Urothelium cell line (cell line): ENCODE measurements around the gene FCRL2.

Experiments used
- DNase-seq: peaks from one replicate; pipeline ENCODE4 v3.0.0; 2011; ENCODE audit warnings: low spot score, mixed read lengths
- FAIRE-seq: peaks from 2 replicates; lab custom pipeline; 2011; peaks lifted over from hg19 to GRCh38; lab: Jason Lieb, UNC

Gene FCRL2, protein sequence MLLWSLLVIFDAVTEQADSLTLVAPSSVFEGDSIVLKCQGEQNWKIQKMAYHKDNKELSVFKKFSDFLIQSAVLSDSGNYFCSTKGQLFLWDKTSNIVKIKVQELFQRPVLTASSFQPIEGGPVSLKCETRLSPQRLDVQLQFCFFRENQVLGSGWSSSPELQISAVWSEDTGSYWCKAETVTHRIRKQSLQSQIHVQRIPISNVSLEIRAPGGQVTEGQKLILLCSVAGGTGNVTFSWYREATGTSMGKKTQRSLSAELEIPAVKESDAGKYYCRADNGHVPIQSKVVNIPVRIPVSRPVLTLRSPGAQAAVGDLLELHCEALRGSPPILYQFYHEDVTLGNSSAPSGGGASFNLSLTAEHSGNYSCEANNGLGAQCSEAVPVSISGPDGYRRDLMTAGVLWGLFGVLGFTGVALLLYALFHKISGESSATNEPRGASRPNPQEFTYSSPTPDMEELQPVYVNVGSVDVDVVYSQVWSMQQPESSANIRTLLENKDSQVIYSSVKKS

DNA sequence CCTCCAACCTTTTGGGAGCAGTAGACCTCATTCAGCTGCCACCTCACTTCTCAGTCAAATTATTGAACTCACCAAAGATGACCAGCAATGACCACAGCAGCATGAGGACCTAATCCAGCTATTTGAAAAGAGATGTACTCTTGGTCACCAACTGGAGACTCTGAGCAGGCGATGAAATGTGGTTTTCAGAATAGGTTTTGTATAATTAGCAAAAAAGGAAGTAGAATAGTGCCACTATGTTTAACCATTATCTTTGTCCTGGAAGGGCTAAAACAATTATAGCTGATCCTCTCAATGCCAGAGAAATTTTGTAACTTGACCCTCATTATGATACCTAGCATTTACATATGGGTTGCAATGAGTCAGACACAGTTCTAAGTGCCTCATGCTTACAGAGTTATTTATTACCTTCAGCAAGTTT, at the start of gene FCRL2:
FCRL2 (minus strand) TSS at position 162 of the 421 bp plus-strand sequence; CDS start at position 103, 59 bp downstream.
- DNase-seq (no peak), FAIRE-seq (no peak)

DNA sequence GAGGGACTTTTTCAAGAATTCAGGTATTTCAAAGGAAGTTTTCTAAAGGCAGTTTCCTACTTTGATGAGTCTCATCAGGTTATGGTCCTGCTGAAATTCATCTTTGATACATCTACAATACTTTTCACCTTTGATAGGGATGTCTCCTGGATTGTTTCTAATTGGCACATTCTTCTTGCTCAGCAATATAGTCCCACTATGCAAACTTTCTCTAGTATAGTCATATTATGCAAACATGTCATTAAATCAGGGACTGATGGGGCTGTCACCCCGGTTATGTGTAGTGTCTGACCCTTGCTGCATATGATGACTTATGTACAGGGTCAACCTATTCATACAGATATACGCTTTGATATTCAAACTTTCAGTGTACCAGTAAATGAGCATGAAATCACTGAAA, 43.4 kb upstream of the FCRL2 start:
- no peak for FAIRE-seq
- no peak for DNase-seq

DNA sequence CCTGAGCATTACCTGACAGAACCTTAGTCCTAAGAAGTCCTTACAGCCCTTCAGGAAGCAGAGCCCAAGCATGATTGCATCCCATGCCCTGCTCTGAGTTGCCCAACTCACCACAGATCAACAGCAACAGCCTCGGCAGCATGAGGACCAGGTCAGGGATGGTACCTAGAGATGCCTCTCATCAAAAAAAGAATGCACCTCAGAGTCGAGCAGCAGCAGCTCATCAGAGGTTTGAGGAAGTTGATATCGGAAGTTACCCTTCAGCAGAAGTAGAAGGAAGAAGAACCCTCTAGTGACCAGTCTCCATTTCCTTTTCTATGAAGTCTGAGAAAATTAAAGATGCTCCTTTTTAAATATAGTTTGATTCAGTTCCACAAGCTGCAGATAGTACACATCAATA, 43.0 kb upstream of the FCRL2 start, which contains the start of gene FCRL1:
FCRL1 (minus strand) TSS at position 225 of the 400 bp plus-strand sequence; CDS start at position 142, 83 bp downstream.
- DNase-seq (no peak), FAIRE-seq (no peak)

DNA sequence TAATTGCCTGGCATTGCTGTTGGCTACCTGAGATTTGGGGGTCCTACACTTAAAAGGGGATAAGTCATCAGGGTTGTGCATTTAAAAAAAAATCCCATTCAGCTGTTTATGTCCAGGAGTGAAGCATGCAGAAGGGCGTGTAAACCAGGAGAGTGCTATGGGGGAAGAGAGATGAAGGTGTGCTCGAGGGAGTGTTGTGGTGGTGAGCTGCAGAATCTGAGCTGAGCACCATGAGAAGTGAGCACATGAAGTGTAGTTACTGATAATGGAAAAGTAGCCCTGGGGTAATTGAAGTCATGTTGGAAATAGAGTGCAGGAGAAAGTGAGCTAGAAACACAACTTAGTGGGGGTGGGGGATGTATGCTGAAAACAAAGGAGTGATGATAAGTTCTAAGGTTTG, 42.3 kb upstream of the FCRL2 start:
- no peak for DNase-seq
- no peak for FAIRE-seq

DNA sequence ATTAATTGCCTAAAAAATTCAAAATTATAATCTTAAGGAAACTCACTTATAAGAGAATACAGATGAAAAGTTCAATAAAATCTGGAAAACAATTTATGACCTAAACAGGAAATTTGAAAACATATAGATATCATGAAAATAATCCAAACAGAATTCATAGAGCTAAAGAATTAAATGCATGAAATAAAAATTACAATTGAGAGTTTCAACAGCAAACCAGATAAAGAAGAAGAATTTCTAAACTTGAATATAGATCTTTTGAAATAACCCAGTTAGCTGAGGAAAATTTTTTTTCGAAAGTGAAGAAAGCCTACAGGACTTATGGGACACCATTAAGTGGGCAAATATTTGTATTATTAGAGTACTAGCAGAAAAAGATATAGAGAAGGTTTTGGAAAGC, 36.3 kb upstream of the FCRL2 start:
- DNase-seq, result no peak
- no peak for FAIRE-seq

DNA sequence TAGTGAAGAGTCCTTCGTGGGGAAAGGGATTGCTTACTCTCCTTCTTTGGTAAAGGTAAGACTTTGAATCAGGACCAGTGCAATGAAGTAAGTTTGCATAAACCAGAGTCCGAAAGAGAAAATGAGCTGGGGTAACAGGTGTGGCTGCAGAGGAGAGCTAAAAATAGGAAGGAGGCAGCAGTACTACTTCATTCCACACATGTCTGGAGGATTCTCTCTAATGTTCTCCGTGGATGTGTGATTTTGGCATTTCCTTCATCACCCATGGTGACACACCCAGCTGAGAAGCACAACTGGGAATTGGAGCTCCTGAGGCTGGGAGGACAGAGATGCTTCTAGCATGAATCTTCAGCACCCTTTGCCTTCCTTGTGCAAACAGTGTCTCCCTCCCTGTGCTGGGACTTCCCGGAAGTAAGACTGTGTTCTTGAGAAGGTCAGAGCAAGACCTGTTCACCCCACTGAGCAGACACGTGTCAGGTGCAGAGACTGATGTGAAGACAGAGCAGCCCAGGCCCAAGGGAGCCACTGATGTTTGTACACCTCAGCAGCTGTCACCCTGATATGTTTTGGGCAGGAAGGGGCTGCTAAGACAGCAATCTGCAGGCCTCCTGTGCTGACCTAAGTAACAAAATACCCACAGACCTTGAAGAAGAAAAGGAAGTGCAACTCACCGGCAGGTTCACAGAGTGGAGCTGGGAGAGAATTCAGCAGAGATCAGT, 29.7 kb upstream of the FCRL2 start:
- DNase-seq (no peak), FAIRE-seq (no peak)

DNA sequence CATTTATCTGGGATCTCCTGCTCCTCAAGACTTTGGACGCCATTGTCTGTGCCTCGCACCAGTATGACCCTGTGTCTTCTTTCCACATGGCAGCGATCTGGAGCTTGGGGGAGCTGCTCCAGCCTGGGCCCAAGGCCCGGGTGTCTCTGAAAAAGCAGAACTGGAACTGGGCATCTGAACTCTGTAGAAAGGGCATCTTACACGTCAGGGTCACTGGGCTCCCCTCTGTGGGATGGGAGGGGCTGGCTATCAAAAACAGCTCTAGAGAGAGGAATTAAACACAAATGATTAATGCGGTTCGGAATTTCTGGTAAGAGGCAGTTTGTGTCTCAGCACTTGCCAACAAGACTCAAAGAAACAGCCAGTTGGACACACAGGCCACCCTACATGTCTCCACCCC, 26.9 kb upstream of the FCRL2 start:
- DNase-seq (no peak), FAIRE-seq (no peak)

DNA sequence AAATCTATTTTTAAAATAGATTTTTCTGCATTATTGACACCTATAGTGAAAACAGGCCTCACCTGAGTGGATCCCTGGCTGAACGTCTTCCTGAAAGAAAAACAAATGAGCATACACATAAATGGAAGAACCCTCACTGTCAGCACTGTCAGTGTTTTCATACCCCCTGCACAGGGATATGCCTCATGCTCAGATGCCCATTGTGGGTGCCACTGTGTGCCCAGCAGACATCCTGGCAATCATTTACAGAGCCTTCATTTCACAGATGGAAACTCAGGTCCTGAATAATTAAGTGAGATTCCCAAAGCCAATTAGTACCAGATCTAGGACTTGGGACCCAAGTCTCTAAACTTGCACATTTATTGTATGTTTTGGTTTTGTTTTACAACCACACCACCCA, 23.1 kb upstream of the FCRL2 start:
- DNase-seq (no peak), FAIRE-seq (no peak)

DNA sequence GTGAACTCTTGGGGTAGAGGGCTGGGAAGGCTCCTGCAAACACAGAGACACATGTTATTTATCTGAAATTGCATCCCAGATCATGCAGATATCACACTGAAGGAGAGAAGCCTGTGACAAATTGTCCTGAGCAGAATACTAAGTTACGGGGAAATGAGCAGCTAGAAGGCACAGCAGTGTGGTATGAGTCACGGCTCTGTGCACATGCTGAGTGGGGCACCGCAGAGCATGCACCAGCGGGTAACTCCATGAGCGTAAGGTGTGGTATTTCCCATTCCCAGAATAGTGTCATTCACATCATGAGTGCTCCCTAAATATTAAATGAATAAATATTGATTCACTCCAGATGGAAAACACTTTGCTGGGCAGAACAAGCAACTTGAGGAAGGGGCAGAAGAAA, 21.3 kb upstream of the FCRL2 start:
- FAIRE-seq (peak; percentile 40), DNase-seq (peak; percentile 29)

DNA sequence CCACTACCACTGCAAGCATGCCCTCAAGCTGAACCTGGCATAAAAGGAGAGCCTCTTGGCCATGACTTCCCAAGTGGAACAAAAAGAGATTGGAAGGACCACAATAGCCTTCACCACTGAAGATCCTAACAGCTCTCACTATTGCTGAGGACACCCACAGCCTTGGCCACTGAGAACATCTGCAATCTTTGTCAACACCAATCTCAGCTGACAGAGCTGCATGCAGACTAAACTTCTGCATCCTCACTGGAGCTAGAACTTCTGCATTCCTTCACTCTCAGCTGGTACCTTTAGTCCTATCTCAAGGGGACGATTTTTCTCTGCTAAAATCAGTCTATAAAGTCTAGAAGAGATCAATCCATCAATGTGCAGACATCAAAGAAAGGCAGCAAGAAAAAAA, 8.3 kb upstream of the FCRL2 start:
- DNase-seq (no peak), FAIRE-seq (no peak)

DNA sequence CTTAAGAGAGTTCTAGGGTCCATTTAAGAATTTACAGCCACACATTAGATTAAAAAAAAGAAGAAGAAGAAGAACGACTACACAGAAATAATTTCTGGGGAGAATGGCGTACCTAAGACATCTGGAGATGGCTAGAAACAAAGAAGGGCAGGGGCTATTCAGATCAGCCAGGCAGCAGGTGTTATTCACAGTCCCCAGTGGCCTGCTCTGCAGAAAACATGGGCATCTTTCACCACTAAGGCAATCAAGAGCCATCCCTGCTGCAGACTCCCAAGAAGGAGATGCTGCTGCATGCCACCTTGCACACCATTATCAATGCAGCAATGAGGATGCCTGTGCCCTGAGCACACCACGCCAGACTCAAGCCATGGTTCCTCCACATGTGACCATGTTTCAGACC, 7.9 kb upstream of the FCRL2 start:
- DNase-seq, result no peak
- no peak for FAIRE-seq

DNA sequence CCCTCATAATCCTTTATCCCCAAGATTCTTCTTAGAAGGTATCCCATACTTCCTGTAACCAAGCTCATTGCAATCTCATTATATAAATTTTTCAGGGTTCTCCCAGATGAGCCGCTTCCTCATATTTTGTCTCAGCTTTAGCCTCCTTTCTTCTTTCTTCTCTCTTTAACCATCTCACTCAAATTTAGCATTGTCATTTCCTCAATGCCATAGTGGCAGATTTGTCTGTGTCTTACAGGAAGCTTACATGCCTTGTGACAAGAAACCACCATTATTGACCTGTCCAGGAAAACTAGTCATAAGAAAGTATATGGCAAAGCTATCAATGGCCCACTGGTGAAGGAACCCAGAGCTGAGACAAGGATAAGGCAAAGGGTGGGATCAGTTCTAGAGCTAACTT, 6.0 kb upstream of the FCRL2 start:
- DNase-seq, result no peak
- FAIRE-seq, result no peak

DNA sequence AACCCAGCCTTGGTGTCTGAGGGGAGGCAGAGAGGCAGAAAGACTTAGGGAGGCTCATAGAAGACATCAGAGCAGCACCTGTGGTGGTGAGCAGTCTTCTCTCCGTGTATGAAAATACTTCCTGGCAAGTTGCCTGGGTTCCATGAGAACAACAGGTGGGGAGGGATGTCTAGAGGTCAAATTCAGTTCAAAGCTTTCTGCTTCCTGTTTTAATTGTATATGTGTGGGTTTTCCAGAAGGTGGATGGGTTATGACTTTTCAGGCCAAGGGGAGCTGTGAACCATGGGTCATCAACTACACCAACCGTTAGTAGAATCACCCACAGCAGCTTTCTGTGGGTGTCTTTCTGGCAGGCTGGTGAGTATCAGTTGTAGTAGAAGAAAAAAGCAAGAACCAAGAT, 4.1 kb upstream of the FCRL2 start:
- FAIRE-seq, result no peak
- no peak for DNase-seq

DNA sequence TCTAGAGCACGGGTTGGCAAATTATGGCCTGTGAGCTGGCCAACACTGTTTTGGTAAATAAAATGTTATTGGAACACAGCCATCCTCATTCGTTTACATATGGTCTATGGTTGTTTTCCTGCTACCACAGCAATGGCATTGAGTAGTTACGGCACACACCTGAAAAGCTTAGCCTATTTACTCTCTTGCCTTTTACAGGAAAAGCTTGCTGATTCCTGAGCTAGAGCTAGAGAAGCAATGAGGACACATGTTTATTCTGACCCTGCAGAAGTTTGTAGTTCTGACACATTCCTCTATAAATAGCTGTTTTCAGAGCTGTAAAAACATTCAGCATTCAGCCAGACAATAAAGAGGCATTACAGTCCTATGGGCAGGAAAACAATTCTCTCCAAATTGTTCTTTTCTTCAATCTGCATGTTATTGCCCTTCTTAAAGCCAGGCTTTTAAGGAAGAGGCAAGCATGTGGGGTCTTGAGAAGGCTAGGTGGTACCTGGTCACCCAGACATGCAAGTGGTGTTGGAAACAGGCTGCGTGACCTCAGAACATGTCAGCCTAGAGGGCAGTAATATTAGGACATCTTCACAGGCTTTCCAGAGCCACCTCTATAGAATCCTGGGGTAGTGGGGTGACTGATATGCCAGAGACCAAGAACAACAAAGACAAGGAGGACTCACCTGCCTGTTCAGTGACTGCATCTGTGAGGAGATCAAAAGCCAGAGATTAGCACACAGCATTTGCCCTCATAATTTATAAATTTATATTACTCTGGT, 1.6 kb downstream of the FCRL2 start:
- FAIRE-seq (no peak), DNase-seq (no peak)

DNA sequence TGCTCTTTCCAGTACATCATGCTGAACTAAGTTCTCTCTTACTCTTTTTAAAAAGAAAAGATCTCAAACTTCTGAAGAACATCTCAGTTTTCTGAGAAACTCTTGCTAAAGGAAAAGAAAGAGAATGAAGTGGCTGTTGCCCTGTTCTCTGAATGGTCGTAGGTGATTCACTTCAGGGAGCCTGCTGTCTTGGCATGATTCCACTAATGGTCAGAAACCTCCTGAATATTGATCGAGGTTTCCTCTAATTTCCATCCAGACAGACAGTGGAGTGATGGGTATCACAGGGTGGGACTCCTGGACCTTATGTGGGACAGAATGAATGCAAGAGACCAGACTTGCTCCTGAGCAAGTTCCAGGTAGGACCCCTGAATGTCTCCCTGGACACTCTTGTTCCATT, 2.5 kb downstream of the FCRL2 start:
- no peak for FAIRE-seq
- no peak for DNase-seq

DNA sequence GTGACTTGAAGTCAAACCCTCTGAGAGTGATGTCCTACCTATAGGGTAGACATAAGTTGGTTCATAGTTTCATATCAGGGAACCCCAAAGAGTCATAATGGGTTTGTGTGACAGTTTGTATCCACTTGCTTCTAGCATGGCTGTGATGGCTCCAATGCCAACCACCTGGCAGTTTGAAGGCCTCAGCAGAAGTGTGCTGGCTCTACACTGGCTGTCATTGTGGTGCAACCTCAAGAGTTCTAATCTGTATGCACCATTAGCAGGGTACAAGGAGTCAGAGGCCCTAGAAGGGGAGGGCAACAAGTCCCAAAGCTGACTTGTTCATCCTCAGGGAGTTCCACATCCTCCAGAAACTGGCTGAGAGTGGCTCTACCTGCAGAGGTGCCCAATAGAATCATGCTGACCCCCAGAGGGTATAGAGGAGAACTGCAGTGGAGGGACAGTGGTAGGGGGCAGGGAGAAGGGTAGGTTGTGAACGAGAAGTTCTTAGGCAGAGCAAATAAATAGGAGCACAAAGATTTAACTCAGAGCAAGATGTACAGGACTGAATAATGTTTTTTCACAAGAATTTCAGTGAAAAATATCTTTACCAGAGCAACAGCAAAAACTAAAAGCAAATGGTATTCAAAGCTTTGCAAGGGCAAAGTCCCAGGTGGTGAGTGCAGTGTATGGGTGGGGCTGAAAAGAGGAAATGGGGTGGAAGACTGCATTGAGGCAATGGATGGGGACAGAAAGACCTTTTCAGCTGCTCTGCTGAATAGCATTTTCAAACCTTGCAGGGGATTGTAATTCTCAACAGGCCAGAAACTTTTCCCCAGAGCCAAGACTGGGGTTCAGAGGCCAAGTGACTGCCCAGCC, 3.2 kb downstream of the FCRL2 start:
- FAIRE-seq (no peak), DNase-seq (no peak)

DNA sequence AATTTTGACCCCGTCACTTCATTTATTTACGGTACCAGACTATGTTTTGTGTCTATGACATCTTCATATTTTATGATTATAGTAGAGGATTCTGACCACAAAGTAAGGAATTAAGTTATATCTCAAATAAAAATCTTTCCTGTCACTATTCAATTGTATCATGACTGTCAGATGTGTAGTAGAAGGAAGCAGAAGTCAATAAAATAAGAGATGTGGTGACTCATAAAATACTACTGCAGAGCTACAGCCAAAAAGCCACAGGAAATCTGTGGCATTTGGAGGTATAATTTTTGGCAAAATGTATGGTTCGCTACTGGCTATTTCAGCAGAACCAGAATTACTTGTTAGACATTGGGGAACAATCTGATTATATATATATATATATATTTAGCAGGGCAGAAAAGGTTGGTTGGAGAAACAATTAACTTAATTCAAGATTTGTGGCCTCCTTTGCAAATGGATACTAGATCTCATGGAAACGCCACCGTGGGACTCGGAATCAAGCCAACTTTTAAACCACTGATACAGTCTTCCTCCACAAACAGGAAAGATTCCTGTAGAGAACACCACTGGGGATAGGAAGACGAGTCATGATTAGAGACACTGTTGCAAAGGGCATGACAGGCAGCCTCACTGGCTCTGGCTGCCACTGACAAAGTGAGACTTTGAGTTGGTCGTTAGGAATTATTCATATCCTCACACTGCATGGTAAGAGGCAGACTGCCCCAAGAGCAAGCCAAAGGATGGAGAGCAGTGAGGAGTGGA, 5.1 kb downstream of the FCRL2 start:
- peak; percentile 26 for DNase-seq
- peak; percentile 55 for FAIRE-seq

DNA sequence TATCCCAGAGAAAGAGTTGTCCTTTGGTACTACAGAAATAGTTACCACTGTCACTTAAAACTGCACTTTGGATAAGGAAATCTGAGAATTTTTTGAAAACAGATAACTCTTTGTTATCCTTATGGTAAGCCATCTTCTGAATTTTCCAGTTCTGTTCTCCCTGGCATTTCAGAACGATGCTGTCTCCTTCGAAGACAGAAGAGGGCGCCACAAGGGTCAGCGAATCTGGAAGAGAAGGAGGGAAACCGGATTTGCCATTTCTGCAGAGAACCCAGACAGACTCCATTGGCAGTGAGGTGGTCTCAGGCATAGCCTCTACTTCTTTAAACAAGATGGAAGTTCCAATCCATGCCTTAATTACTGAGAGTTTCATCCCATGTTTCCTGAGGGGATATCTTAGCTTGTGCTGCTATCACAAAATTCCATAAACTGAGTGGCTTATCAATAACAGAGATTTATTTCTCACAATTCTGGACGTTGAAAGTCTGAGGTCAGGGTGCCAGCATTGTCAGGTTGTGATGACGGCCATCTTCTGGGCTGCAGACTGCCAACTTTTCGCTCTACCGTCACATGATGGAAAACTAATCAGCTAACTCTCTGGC, 6.4 kb downstream of the FCRL2 start:
- FAIRE-seq (no peak), DNase-seq (no peak)

DNA sequence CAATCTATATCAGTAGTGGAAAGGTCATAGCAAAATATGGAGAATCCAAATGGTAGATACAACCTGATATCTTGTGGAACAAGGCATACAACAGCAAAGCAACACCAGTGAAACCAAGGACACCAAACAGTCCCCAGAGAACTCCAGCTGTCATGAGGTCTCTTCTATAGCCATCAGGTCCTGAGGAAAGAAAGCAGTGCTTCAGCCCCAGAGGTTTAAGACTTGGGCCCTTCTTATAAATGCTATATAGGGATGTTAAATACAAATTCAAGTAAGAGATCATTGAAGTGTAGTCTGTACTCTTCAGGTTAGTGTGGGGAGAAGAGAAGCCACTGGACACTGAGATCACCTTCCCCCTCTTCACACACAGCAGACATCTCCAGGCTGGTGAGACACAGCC, 10.1 kb downstream of the FCRL2 start:
- FAIRE-seq (no peak), DNase-seq (no peak)
